A549 (cell line): ENCODE data around the gene STAT5B.
"Not testable (repeated sequence)": the region's sequence is repeated elsewhere in the genome, so short reads cannot be mapped to it uniquely, and the experiment has no call there.

Experiments
- CBX2 ChIP-seq: fragments of 200-600 bp; sonication (generic); IDR thresholded peaks from 2 replicates; pipeline ENCODE4 v1.6.1; 2016; ENCODE audit warnings: low read depth, mild to moderate bottlenecking, borderline replicate concordance
- CHD4 ChIP-seq: fragments of 200-600 bp; sonication (generic); IDR thresholded peaks from 2 replicates; pipeline ENCODE4 v1.6.1; 2016; ENCODE audit warnings: antibody characterized with exemption, mild to moderate bottlenecking, borderline replicate concordance
- CTCF ChIP-seq: fragments of >200 bp; sonication (Bioruptor Twin); formaldehyde crosslinking; IDR thresholded peaks from 3 replicates; pipeline ENCODE4 v1.5.1; 2016
- HDAC2 ChIP-seq: fragments of 200-600 bp; sonication (generic); IDR thresholded peaks from 2 replicates; pipeline ENCODE4 v1.6.1; 2016
- MAX ChIP-seq: IDR thresholded peaks from 2 replicates; pipeline ENCODE4 v1.6.1; 2012
- POLR2A ChIP-seq: IDR thresholded peaks from 2 replicates; pipeline ENCODE4 v1.6.1; 2012; ENCODE audit warnings: mild to moderate bottlenecking, low read length

GRCh38 chr17:42211921-42212341 is 64.3 kb downstream of the STAT5B start:
- TF ChIP-seq MAX, CHD4, CTCF, HDAC2, POLR2A, CBX2: not testable (repeated sequence)
